K562 (cell line): Measurements from ENCODE around the gene POLR1B. TPM values are rescaled to one million over a fixed set of nuclear protein-coding genes. Genes with fewer than 3 reads are reported as not detected.

Source experiments
- CBFA2T3 ChIP-seq: fragments of 450-650 bp; IDR thresholded peaks from 2 replicates; pipeline ENCODE4 v1.6.1; 2017
- CBX1 ChIP-seq: sonication (generic); IDR thresholded peaks from 2 replicates; pipeline ENCODE4 v1.6.1; 2016; ENCODE audit warnings: antibody characterized with exemption, low read depth, mild to moderate bottlenecking
- FOXJ2 ChIP-seq: fragments of 200-800 bp; sonication (Bioruptor generic); IDR thresholded peaks from 2 replicates; pipeline ENCODE4 v1.6.1; 2016; ENCODE audit warnings: missing genetic modification characterization, missing compliant biosample characterization
- JUN ChIP-seq, 2 experiments: sonication (generic) in 1 of 2; formaldehyde crosslinking in 1 of 2; IDR thresholded peaks; 2 replicates each; pipeline versions ENCODE4 v1.6.1 to v1.8.0; 2012 to 2022; ENCODE audit warnings: borderline replicate concordance in 2 of 2, mild to moderate bottlenecking in 2 of 2, improper control_type of control experiment in 1 of 2, low read depth in 1 of 2, low read length in 1 of 2, missing genetic modification reagents in 1 of 2
- KDM4B ChIP-seq, 2 experiments: fragments of 450-650 bp in 1 of 2; sonication (generic) in 1 of 2; IDR thresholded peaks; 2 replicates each; pipeline ENCODE4 v1.6.1; 2016 to 2017; ENCODE audit warnings: borderline replicate concordance in 2 of 2, antibody characterized with exemption in 1 of 2, low read depth in 1 of 2, mild to moderate bottlenecking in 1 of 2
- KDM5B ChIP-seq: fragments of 200-600 bp; sonication (generic); IDR thresholded peaks from 2 replicates; pipeline ENCODE4 v1.6.1; 2012; ENCODE audit warnings: low read depth, mild to moderate bottlenecking, moderate library complexity, low read length, control low read depth, inconsistent platforms; ENCODE audit not compliant: insufficient replicate concordance
- MED1 ChIP-seq: sonication (generic); formaldehyde crosslinking; IDR thresholded peaks from 2 replicates; pipeline ENCODE4 v1.8.1; 2023; ENCODE audit warnings: missing genetic modification reagents, borderline replicate concordance
- MTA2 ChIP-seq: fragments of 450-650 bp; IDR thresholded peaks from 2 replicates; pipeline ENCODE4 v1.6.1; 2016; ENCODE audit warnings: low read depth
- MTA3 ChIP-seq: fragments of 450-650 bp; formaldehyde crosslinking; IDR thresholded peaks from 2 replicates; pipeline ENCODE4 v1.6.1; 2017; ENCODE audit warnings: mild to moderate bottlenecking, borderline replicate concordance
- NCOA1 ChIP-seq: fragments of 450-650 bp; IDR thresholded peaks from 2 replicates; pipeline ENCODE4 v1.6.1; 2016; ENCODE audit warnings: low read depth
- NR4A1 ChIP-seq, 2 experiments: fragments of 250-450 bp in 1 of 2; fragments of 450-650 bp in 1 of 2; sonication (Bioruptor Pico) in 1 of 2; IDR thresholded peaks; 2 replicates each; pipeline versions ENCODE4 v1.4.0 to v1.6.1; 2016 to 2020; ENCODE audit warnings: mild to moderate bottlenecking in 2 of 2, missing compliant biosample characterization in 1 of 2, missing genetic modification characterization in 1 of 2, moderate library complexity in 1 of 2
- TBL1XR1 ChIP-seq, 2 experiments: IDR thresholded peaks; 2 replicates each; pipeline ENCODE4 v1.6.1; 2012; ENCODE audit warnings: improper control_type of control experiment in 2 of 2, low read length in 2 of 2, mild to moderate bottlenecking in 1 of 2
- ZBTB17 ChIP-seq: fragments of 450-650 bp; formaldehyde crosslinking; IDR thresholded peaks from 2 replicates; pipeline ENCODE4 v1.4.0; 2020; ENCODE audit warnings: mild to moderate bottlenecking
- ZNF124 ChIP-seq: sonication (generic); formaldehyde crosslinking; IDR thresholded peaks from 2 replicates; pipeline ENCODE4 v1.8.1; 2022; ENCODE audit warnings: missing genetic modification reagents
- ZNF212 ChIP-seq: fragments of 450-650 bp; formaldehyde crosslinking; IDR thresholded peaks from 2 replicates; pipeline ENCODE4 v1.4.0; 2020; ENCODE audit warnings: mild to moderate bottlenecking
- ZNF347 ChIP-seq: fragments of 450-650 bp; formaldehyde crosslinking; IDR thresholded peaks from 2 replicates; pipeline ENCODE4 v1.4.0; 2020; ENCODE audit warnings: low read depth, mild to moderate bottlenecking, moderate library complexity
- ZNF764 ChIP-seq: fragments of 250-450 bp; sonication (Bioruptor Pico); IDR thresholded peaks from 2 replicates; pipeline ENCODE4 v1.4.0; 2020; ENCODE audit warnings: low read depth, mild to moderate bottlenecking, moderate library complexity
- polyA plus RNA-seq, 8 experiments: library from polyadenylated mRNA; depleted of rRNA in 4 of 8; stranded (reverse) in 5 of 8; unstranded in 3 of 8; fragments of >200 nt; fragmentation: Nextera tagmentation in 2 of 8; fragmentation: Illumina TruSeq in 1 of 8; extraction: Ambion mirVana in 2 of 8; extraction: Trizol in 1 of 8; gene quantifications; 2 replicates each; pipeline versions ENCODE4 v1.2.1 to v1.2.3, GENCODE V29; 2011 to 2014; ENCODE audit warnings: inconsistent platforms in 1 of 8, missing spikeins in 1 of 8
- total RNA-seq, 7 experiments: library from RNA; depleted of rRNA in 6 of 7; stranded (reverse); fragments of >200 nt in 6 of 7; fragmentation: Illumina TruSeq in 2 of 7; extraction: Trizol in 2 of 7; gene quantifications; 2 replicates each; pipeline versions ENCODE4 v1.2.1 to v1.2.3, GENCODE V29; 2011 to 2021; ENCODE audit warnings: low replicate concordance in 1 of 7
- TF ChIP-seq, protein P1 (sequence below): IDR thresholded peaks from 3 replicates; pipeline ENCODE4 v1.6.1; 2011; ENCODE audit warnings: borderline replicate concordance, mild to moderate bottlenecking, moderate library complexity; ENCODE audit not compliant: insufficient read length; ENCODE audit errors: extremely low read depth
- TF ChIP-seq, protein P2 (sequence below): fragments of 200-800 bp; sonication (Bioruptor generic); IDR thresholded peaks from 2 replicates; pipeline ENCODE4 v1.6.1; 2017; ENCODE audit warnings: missing genetic modification characterization, missing compliant biosample characterization
- TF ChIP-seq, protein P3 (sequence below): fragments of 450-650 bp; IDR thresholded peaks from one replicate; pipeline ENCODE4 v1.6.1; 2018; ENCODE audit warnings: mild to moderate bottlenecking, moderate library complexity; ENCODE audit not compliant: partially characterized antibody

Gene POLR1B
- total and polyA plus RNA-seq, 9 of the 15 experiments (the other 6 are each of a cell fraction or from before 2014, with no cell fraction given): 19.8 to 55.1 (median 40.2) TPM

GRCh38 chr2:112542123-112542983 is at the start of gene POLR1B (continued):
- peak in 1 of 2 experiments; percentile 82; a peak in 3 of 4 replicates for TF ChIP-seq TBL1XR1 (IDR thresholded peaks at IDR 0.05; ENCODE audit: low read length in 2 of 2)
- TF ChIP-seq MED1: no peak
- no peak; the same call in 1 of the 2 replicates for TF ChIP-seq ZBTB17 (CRISPR knock-in tag)
- peak in 1 of 2 experiments; percentile 87; a peak in 1 of 4 replicates for TF ChIP-seq KDM4B (IDR thresholded peaks at IDR 0.05; ENCODE audit: borderline replicate concordance in 2 of 2, low read depth in 1 of 2)
- no peak; the same call in 1 of the 2 replicates for TF ChIP-seq CBX1
- peak; percentile 59; the same call in 1 of the 2 replicates for TF ChIP-seq JUN (IDR thresholded peaks at IDR 0.05; ENCODE audit: borderline replicate concordance, low read depth, low read length)
- TF ChIP-seq JUN (CRISPR knock-in tag; IDR thresholded peaks at IDR 0.05; ENCODE audit: borderline replicate concordance): peak; percentile 18; the same call in 1 of the 2 replicates
- TF ChIP-seq, protein P1, sequence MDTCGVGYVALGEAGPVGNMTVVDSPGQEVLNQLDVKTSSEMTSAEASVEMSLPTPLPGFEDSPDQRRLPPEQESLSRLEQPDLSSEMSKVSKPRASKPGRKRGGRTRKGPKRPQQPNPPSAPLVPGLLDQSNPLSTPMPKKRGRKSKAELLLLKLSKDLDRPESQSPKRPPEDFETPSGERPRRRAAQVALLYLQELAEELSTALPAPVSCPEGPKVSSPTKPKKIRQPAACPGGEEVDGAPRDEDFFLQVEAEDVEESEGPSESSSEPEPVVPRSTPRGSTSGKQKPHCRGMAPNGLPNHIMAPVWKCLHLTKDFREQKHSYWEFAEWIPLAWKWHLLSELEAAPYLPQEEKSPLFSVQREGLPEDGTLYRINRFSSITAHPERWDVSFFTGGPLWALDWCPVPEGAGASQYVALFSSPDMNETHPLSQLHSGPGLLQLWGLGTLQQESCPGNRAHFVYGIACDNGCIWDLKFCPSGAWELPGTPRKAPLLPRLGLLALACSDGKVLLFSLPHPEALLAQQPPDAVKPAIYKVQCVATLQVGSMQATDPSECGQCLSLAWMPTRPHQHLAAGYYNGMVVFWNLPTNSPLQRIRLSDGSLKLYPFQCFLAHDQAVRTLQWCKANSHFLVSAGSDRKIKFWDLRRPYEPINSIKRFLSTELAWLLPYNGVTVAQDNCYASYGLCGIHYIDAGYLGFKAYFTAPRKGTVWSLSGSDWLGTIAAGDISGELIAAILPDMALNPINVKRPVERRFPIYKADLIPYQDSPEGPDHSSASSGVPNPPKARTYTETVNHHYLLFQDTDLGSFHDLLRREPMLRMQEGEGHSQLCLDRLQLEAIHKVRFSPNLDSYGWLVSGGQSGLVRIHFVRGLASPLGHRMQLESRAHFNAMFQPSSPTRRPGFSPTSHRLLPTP: no peak
- no peak; the same call in 1 of the 2 replicates for TF ChIP-seq FOXJ2 (tag)
- no peak for TF ChIP-seq ZNF347
- TF ChIP-seq, protein P2, sequence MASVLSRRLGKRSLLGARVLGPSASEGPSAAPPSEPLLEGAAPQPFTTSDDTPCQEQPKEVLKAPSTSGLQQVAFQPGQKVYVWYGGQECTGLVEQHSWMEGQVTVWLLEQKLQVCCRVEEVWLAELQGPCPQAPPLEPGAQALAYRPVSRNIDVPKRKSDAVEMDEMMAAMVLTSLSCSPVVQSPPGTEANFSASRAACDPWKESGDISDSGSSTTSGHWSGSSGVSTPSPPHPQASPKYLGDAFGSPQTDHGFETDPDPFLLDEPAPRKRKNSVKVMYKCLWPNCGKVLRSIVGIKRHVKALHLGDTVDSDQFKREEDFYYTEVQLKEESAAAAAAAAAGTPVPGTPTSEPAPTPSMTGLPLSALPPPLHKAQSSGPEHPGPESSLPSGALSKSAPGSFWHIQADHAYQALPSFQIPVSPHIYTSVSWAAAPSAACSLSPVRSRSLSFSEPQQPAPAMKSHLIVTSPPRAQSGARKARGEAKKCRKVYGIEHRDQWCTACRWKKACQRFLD (CRISPR knock-in tag): peak; percentile 77; the same call in 1 of the 2 replicates
- TF ChIP-seq CBFA2T3: peak; percentile 21; the same call in 1 of the 2 replicates
- TF ChIP-seq MTA3: peak; percentile 77; the same call in 1 of the 2 replicates
- no peak for TF ChIP-seq ZNF212
- peak; percentile 54 for TF ChIP-seq KDM5B
- TF ChIP-seq ZNF124 (CRISPR knock-in tag): 0 out of 2 replicates have a peak, but pooled peaks have one; percentile 19
- no peak for TF ChIP-seq ZNF764 (CRISPR knock-in tag)
- TF ChIP-seq NCOA1: peak; percentile 92
- TF ChIP-seq NR4A1 (CRISPR knock-in tag; IDR thresholded peaks at IDR 0.05): no peak
- TF ChIP-seq NR4A1 (tag; IDR thresholded peaks at IDR 0.05): no peak
- no peak for TF ChIP-seq MTA2
- TF ChIP-seq, protein P3, sequence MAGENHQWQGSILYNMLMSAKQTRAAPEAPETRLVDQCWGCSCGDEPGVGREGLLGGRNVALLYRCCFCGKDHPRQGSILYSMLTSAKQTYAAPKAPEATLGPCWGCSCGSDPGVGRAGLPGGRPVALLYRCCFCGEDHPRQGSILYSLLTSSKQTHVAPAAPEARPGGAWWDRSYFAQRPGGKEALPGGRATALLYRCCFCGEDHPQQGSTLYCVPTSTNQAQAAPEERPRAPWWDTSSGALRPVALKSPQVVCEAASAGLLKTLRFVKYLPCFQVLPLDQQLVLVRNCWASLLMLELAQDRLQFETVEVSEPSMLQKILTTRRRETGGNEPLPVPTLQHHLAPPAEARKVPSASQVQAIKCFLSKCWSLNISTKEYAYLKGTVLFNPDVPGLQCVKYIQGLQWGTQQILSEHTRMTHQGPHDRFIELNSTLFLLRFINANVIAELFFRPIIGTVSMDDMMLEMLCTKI: no peak
